ENCODE data around the gene RPL28.

The RPL28 gene

DNA sequence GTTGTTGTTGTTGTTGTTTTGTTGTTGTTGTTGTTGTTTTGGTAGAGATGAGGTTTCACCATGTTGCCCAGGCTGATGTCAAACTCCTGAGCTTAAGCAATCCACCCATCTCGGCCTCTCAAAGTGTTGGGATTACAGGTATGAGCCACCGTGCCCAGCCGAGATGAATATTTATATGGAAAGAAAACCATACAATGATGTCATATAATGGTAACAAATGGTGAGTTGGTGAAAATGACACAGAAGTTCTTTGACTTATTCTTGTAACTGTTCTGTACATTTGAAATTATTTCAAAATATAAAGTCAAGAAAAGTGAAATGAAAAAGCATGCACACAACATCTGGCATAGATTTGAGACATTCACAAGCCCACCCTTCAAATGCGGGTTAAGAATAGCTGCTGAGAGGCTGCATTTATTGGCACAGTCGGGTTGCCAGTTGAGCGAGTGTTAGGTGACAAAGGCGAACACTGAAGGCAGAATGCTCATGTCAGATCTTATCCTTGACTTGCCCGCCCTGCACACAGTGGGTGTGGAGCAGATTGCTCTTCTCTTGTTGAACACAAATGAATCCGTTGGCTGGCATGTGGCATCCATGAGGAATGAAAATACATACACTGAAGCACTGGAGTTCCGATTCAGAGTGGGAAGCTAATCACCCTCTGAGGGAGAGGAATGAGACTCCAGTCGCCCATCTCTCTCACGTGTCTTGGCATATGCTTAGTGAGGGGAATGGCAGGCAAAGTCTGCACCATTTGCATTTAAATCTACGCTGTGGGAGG, 37.7 kb downstream of the RPL28 start:
- Histone ChIP-seq H3K79me2 (ENCODE audit: low read length) (no peaks in the 10 kb centered on the region), H3K9me2 (replicated peaks; ENCODE audit: insufficient read depth, low read length) (no peaks in the 10 kb centered on the region), H3K4me1 (ENCODE audit: low read length) (no peaks in the 10 kb centered on the region), H3K9ac (ENCODE audit: low read length) (no peak overlapping the region), H3K9me3 (replicated peaks; ENCODE audit: insufficient read depth, low read length) (no peaks in the 10 kb centered on the region), H4K20me1 (ENCODE audit: insufficient read depth, low read length) (no peaks in the 10 kb centered on the region), H3K4me3 (ENCODE audit: low read length) (no peak overlapping the region), H3K36me3 (replicated peaks; ENCODE audit: insufficient read depth, low read length) (no peaks in the 10 kb centered on the region), H3F3A (ENCODE audit: insufficient read depth, low read length) (no peaks in the 10 kb centered on the region), H2AFZ (ENCODE audit: low read length) (no peak overlapping the region), H3K27me3 (replicated peaks; ENCODE audit: insufficient read depth, low read length) (peaks cover 70% of the 10 kb centered on the region), H3K27ac (ENCODE audit: low read length) (no peak overlapping the region), H3K4me2 (ENCODE audit: low read depth, low read length) (no peak overlapping the region)
- TF ChIP-seq EZH2phosphoT487 (IDR thresholded peaks at IDR 0.05; ENCODE audit: low read length) (no peak), CTCF (IDR thresholded peaks at IDR 0.05; ENCODE audit: low read length) (no peak), EZH2 (optimal IDR thresholded peaks at IDR 0.05; ENCODE audit: low read depth, low read length) (no peak)
- no peak for DNase-seq

GRCh38 chr19:55424518-55424917, 38.8 kb downstream of the RPL28 start:
- no peak overlapping the region for H3K4me2 ChIP-seq (ENCODE audit: low read depth, low read length)
- no peak overlapping the region for H3K4me3 ChIP-seq (ENCODE audit: low read length)
- no peak overlapping the region for H3K27ac ChIP-seq (ENCODE audit: low read length)
- no peak overlapping the region for H3K9ac ChIP-seq (ENCODE audit: low read length)
- peaks cover 75% of the 10 kb centered on the region for H3K27me3 ChIP-seq (replicated peaks; ENCODE audit: insufficient read depth, low read length)
- no peaks in the 10 kb centered on the region for H3F3A ChIP-seq (ENCODE audit: insufficient read depth, low read length)
- no peaks in the 10 kb centered on the region for H3K4me1 ChIP-seq (ENCODE audit: low read length)
- no peaks in the 10 kb centered on the region for H3K9me2 ChIP-seq (replicated peaks; ENCODE audit: insufficient read depth, low read length)
- no peak overlapping the region for H2AFZ ChIP-seq (ENCODE audit: low read length)
- DNase-seq, result no peak
- H3K9me3 ChIP-seq (replicated peaks; ENCODE audit: insufficient read depth, low read length), result no peaks in the 10 kb centered on the region
- no peaks in the 10 kb centered on the region for H4K20me1 ChIP-seq (ENCODE audit: insufficient read depth, low read length)
- TF ChIP-seq CTCF (IDR thresholded peaks at IDR 0.05; ENCODE audit: low read length), result no peak
- TF ChIP-seq EZH2phosphoT487 (IDR thresholded peaks at IDR 0.05; ENCODE audit: low read length), result no peak
- no peak for TF ChIP-seq EZH2 (optimal IDR thresholded peaks at IDR 0.05; ENCODE audit: low read depth, low read length)
- H3K36me3 ChIP-seq (replicated peaks; ENCODE audit: insufficient read depth, low read length), result no peaks in the 10 kb centered on the region
- H3K79me2 ChIP-seq (ENCODE audit: low read length), result no peaks in the 10 kb centered on the region

- no peak for TF ChIP-seq CTCF (IDR thresholded peaks at IDR 0.05; ENCODE audit: low read length)
- TF ChIP-seq EZH2 (optimal IDR thresholded peaks at IDR 0.05; ENCODE audit: low read depth, low read length), result no peak
- TF ChIP-seq EZH2phosphoT487 (IDR thresholded peaks at IDR 0.05; ENCODE audit: low read length), result no peak
- no peak overlapping the region for H3K4me2 ChIP-seq (ENCODE audit: low read depth, low read length)
- no peak for DNase-seq
Measured at GRCh38 chr19:55426042-55426441, 40.3 kb downstream of the RPL28 start.

More at GRCh38 chr19:55426042-55426441, 40.3 kb downstream of the RPL28 start:
- Histone ChIP-seq H3K4me3 (ENCODE audit: low read length) (no peak overlapping the region), H3K9ac (ENCODE audit: low read length) (no peak overlapping the region), H2AFZ (ENCODE audit: low read length) (no peak overlapping the region), H3K27me3 (replicated peaks; ENCODE audit: insufficient read depth, low read length) (peaks cover 70% of the 10 kb centered on the region), H3K9me3 (replicated peaks; ENCODE audit: insufficient read depth, low read length) (no peaks in the 10 kb centered on the region), H4K20me1 (ENCODE audit: insufficient read depth, low read length) (no peaks in the 10 kb centered on the region), H3K36me3 (replicated peaks; ENCODE audit: insufficient read depth, low read length) (no peaks in the 10 kb centered on the region), H3K79me2 (ENCODE audit: low read length) (no peaks in the 10 kb centered on the region), H3K27ac (ENCODE audit: low read length) (no peak overlapping the region), H3K9me2 (replicated peaks; ENCODE audit: insufficient read depth, low read length) (no peaks in the 10 kb centered on the region), H3F3A (ENCODE audit: insufficient read depth, low read length) (no peaks in the 10 kb centered on the region), H3K4me1 (ENCODE audit: low read length) (no peaks in the 10 kb centered on the region)
